Astrocyte of the hippocampus (primary cell): Measurements from ENCODE around the gene AIF1L.

Source experiments
- DNase-seq: peaks from one replicate; pipeline ENCODE4 v3.0.0; 2011; ENCODE audit warnings: low read depth, low spot score

The AIF1L gene

DNA sequence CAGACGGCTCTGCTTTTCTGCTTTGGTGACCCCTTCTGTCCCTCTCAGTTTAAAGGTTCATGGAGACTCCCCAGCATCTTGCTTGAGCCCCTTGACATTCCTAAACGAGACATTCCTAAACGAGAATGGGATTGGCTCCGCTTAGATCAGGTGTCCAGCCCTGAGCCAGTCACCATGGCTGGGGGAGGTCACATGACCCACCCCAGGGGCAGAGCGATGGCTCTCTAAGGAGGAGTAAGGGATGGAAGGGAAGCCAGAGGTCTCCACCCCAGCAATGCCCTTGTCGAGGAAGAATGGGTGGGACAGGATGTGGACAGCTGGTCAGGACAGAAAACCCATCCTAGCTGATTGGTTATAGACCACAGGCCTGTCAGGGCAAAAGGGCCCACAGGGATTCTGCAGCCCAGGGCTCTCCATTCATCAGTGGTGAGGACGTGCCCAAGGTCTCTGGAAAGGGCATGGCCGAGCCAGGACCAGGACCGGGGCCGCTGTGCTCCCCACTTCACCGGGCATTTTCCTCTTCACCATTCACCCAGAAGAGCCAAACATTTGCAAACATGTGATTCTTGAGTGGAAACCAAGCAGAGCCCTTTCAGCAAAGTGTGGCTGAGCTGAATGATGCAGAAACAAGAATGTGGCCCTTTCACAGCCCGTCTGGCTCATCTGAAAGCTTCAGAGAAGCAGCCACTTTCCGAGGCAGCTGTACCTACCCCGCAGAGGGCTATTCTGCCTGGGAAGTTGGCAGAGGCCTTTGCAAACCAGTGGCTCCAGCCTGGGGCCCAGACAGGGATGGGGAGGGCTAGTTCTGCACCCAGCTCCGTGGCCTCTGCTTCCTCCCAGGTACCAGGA, 19.8 kb upstream of the AIF1L start:
- DNase-seq = no peak

DNA sequence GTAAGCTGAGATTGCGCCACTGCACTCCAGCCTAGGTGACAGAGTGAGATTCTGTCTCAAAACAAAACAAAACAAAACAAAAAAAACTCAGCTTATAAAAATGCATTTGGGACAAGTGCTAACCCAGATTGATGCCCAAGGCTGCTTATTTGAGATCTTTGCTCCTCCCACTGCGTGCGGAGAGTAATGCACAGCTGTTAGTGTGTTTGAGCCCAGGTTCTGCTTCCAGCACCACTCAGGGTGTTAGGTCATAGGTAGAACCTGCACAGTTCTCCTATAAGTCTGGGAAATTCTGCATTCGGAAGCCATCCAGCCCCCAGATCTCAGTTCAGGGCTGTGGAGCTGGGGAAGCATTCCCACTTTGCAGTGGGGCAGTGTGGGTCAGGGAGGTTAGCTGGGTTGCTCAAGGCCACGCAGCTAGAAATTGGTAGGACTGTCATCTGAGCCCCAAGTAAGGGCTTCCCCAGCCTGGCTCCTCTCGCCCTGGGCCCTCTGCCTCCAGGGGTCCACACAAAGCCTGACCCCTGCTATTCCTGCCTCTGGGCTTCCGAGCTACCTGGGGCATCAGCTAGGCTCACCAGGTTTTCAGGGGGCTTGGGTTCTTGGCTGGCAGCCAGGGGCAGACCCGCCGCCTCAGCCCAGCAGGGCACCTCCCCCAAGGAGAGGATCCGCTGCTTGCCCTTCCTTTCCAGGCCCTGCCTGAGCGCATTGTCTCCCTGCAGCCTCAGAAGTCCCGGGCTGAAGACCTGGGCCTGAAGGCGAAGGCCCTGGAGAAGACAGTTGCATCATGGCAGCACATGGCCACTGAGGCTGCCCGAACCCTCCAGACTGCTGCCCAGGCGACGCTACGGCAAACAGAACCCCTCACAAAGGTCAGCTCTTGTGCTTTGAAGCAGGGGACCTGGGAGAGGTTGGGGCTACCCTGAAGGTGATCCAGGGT, 17.6 kb upstream of the AIF1L start:
- no peak for DNase-seq

DNA sequence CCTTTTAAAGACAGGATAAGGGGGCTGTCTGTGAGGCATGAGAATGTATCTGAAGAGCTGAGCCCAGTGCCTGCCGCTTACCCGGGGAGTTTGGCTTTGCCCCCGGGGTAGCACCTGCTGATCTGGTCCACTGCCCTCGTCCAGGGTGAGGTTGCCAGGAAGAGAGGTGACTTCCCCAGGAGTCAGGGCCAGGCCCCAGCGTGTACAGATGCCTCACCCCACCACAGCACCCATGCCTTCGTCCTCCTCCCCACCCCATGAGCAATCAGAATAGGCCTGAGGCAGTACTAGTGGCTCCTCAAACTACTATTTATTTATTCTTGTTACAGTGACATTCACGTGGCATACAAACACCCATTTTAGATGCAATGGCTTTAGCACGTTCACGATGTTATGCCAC, 15.7 kb upstream of the AIF1L start:
- no peak for DNase-seq

DNA sequence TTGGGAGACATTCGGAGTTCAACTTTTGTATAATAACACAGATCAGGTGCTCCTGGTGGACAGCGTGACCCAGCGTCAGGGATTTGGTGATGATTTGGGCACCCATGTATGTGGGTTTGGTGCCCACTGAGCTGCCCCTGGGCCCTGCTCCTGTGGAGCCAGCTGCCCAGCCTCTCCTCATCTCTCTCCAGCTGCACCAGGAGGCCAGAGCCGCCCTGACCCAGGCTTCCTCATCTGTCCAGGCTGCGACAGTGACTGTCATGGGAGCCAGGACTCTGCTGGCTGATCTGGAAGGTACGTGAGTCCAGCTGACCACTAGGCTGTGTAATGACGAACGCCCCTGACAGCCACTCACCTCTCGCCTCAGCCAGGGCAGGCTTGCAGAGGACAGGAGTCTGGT, 14.5 kb upstream of the AIF1L start:
- DNase-seq = no peak

DNA sequence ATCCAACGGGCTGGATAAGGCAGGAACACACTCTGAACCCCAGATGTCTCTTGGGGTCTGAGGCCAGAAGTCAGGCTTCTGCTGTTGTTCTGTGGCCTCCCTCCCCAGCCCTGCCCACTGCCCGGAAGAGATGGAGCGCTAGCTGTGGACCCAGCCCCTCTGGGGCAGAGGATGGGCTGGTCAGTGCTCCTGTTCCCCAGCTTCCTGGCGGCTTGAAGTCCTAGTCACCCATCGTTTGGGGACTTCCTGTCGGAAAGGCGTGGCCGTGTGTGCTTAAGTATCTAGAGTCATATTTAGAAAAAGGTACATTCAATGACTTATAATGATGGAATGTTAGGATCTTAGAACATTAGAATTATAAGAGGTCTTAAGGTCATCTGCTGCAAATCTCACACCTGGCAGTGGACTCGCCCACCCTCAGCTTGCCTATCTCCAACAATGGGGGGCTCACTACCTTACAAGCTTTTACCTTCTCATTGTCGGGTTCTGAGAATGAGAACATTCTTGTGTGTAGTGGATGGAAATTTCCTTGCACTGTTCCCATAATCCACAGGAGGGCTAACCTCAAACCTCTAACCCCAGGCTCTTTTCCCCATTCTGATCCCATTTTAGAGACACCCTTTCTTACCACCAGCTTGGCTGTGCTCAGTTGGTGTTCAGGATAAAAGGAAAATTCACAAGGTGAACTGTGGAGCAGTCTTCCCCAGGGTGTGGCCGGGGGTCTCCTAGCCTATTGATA, 13.4 kb upstream of the AIF1L start:
- no peak for DNase-seq

DNA sequence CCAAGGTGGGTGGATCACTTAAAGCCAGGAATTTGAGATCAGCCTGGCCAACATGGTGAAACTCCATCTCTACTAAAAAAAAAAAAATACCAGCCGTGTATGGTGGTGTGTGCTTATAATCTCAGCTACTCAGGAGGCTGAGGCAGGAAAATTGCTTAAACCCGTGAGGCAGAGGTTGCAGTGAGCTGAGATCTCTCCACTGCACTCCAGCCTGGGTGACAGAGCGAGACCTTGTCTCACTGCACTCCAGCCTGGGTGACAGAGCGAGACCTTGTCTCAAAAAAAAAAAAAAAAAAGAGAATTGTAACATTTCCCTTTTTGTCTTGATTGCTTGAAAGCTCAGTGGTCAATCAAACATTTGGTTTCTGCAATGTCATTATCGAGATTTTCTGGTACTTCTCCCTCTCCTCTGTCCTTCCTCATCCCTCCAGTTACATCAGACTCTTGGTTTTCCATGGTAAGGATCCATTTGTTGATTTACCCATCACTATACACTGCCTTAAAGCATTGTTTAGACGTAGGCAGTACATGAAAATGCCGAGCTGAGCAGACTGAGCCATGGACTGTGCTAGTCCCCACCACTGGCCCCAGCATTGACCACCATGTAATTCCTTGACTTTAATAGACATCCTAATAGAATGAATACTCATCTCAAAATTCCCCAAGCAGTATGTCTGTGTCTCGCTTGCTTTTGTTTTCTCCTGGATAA, 11.5 kb upstream of the AIF1L start:
- no peak for DNase-seq

DNA sequence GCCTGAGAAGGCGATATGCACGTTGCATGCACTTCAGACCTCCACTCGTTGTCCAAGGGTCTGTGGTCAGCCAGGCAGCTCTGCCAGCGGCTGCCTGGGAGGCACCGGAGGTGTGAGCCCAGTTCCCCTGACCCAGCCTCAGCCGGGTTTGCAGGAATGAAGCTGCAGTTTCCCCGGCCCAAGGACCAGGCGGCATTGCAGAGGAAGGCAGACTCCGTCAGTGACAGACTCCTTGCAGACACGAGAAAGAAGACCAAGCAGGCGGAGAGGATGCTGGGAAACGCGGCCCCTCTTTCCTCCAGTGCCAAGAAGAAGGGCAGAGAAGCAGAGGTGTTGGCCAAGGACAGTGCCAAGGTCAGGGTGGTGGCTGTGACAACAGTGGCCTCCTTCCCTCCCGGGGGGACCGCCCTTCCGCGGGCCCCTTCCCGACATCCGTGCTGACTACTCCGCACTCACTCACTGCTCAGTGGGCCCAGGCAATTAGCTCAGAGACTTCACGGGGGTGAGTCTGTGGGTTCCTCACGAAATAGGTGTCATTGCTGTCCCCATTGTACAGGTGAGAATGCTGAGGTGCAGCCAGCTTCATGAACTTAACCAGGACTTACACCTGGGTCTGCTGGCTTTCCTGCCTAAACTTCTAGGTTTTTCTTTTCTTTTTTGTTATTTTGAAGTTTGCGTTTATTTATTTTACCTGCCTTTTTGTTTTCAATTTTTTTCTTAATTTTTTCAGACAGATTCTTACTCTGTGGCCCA, 10.8 kb upstream of the AIF1L start:
- no peak for DNase-seq

DNA sequence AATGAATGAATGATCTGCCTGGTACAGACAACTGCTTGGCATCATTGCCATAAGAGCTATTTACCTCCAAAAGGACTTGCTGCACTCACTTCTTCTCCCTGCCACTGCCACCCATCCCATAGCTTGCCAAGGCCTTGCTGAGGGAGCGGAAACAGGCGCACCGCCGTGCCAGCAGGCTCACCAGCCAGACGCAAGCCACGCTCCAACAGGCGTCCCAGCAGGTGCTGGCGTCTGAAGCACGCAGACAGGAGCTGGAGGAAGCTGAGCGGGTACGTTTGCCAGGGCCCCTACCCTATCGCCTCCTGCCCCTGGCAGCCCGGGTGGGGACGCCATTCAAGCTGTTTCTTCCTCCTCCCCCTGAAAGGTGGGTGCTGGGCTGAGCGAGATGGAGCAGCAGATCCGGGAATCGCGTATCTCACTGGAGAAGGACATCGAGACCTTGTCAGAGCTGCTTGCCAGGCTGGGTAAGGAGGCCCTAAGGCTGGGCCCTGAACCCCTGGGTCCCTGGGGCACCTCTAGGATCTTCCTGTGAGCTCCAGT, 8.9 kb upstream of the AIF1L start:
- no peak for DNase-seq

DNA sequence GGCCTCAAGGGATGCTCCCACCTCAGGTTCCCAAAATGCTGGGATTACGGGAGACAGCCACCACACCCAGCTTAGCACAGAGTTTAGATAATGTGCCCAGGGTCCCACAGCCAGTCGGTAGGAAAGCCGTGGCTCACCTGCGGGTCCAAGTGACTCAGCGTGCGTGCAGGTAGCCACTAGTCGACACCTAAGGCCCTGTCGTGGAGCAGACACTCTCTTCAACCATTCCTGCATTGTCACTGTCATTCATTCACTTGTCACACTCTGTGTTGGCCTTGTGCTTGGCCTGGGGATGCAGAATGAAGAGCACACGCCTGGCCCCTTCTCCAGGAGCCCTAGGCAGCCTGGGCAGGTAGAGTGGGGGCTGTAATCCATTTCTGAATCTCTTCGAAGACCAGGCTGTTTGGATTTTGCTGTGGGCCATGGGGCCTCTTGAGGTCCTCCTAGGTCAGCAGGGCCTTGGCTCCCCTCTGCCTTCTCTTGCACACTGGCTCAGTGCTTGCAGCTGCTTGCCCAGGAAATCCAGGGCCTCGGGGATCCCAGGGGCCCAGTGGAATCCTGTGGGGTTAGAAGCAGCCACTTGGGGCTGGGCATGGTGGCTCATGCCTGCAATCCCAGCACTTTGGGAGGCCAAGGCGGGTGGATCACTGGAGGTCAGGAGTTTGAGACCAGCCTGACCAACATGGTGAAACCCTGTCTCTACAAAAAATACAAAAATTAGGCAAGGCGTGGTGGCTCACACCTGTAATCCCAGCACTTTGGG, 6.1 kb upstream of the AIF1L start:
- no peak for DNase-seq

DNA sequence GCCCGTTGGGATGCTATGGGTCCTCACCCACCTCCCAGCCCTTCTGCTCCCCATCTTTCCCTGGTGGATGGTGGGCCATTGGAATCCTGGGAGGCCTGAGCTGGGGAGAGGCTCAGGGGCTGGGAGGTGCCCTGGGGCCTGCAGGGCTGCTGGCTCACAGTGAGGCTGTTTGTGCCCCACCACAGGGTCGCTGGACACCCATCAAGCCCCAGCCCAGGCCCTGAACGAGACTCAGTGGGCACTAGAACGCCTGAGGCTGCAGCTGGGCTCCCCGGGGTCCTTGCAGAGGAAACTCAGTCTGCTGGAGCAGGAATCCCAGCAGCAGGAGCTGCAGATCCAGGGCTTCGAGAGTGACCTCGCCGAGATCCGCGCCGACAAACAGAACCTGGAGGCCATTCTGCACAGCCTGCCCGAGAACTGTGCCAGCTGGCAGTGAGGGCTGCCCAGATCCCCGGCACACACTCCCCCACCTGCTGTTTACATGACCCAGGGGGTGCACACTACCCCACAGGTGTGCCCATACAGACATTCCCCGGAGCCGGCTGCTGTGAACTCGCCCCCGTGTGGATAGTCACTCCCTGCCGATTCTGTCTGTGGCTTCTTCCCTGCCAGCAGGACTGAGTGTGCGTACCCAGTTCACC, 4.9 kb upstream of the AIF1L start:
- DNase-seq = no peak

DNA sequence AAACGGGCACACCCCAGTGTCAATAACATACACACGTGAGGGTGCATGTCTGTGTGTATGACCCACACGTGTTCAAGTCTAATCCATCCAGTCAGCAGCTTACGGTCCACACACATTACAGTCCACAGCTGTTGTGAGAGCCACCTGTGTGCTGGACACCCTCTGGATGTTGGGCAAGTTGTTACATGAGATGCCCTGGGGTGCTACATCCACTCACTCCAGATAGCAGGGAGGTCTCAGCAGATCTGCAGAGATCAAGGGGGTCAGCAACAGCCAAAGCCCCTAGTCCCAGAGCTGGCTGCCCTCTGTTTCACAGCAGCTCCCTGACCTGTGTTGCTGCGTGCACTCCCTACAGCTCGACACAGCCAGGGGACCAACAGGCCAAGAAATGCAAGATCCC, 4.3 kb upstream of the AIF1L start:
- no peak for DNase-seq

DNA sequence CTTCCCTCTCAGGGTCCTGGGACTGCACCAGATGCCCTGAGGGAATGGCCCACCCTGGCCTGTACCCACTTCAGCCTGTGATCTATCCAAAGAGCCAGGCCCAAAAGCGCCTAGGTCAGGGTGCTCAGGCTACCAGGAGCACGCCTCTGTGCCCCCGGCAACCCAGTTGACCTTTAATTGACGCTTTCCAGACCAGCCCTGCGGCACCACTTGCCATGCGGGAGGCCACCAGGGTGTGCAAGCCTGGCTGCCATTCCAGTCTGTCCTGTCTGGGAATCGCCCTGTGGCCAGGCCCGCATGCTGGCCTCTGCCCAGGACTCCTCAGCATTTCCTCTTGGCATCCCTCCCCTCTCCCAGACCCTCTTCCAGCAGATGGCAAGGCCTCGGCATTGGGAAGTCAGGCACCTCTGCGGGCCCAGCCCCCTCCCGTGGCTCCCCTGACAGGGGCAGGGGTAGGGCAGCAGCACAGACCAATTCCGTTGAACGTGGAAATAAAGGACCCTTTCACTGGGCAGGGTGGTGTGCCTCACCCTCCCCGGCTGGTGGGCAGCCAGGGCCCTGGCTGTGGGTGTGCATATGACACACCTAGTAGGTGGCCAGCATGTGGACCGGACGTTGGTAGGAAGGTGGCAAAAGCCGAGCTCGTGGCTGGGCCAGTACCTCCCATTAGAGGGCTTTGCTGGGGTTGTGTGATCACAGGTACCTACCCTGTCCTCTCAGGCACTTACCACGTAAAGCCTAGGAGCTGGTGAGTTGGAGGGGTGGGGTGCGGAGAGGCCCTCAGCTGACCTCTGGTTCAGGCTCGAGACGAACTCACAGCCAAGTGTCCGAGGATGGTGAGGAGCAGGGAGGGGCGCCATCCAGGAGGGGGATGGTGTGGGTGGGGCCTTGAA, 3.5 kb upstream of the AIF1L start:
- no peak for DNase-seq

DNA sequence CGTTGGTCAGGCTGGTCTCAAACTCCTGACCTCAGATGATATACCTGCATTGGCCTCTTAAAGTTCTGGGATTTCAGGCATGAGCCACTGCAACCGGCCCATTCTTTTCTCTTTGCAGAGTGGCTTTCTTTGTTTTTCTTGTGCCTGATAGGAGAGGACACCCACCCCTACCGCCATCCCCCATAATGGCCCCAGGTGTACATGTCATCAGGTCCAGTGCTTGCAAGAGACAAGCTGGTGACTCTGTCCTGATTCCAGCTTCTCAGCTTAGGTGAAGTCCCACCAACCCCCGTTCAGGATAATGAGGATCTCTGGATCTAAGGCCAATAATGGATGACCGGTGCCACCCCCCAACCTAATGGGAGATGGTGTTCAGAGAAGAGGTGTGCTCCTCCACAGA, 2.3 kb upstream of the AIF1L start:
- DNase-seq = no peak

DNA sequence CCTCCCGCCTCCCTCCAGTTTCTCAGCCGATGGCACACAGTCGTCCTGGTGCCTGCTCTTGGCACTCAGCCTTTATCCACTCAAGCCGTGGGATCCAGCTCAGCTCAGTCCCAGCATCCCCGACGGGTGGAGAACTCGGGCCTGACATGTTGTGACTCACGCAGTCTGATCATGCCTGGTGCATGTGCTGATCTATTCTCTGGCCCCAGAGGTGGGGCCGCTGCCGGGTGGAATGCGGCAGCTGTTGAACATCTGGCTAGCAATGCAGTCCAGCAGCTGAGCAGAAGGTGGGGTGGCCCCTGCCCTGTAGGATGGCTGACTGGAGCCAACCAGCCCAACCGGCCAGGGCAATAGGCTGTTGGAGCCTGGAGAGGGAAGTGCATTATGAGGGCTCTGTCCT, 1.7 kb upstream of the AIF1L start:
- DNase-seq = no peak

DNA sequence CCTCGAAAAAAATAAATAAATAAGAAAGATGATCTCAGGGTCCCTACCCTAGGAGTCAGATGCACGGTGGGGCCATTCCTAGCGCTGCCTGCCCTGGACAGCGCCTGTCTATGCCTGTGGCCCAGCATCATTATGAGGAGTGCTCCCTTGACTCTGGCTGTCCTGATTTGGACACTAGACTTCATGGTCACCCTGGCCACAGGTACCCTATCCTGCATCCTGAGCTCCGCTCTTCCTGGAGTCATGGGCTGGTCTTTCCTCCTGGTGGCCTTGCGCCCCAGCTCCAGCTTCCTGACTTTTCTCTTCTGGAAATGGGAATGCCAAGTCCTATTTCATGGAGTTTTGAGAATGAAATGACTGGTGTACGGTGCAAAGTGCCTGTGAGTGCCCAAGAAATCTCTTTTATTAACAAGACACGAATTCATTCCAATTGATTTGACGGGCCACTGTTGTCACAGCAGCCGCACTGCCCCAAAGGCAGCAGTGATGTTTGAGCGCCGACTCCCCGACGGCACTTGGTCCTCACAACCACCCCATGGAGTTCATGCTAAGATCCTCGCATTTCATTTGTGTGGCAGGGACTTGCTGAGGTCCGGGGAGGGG, 564 bp upstream of the AIF1L start:
- no peak for DNase-seq

DNA sequence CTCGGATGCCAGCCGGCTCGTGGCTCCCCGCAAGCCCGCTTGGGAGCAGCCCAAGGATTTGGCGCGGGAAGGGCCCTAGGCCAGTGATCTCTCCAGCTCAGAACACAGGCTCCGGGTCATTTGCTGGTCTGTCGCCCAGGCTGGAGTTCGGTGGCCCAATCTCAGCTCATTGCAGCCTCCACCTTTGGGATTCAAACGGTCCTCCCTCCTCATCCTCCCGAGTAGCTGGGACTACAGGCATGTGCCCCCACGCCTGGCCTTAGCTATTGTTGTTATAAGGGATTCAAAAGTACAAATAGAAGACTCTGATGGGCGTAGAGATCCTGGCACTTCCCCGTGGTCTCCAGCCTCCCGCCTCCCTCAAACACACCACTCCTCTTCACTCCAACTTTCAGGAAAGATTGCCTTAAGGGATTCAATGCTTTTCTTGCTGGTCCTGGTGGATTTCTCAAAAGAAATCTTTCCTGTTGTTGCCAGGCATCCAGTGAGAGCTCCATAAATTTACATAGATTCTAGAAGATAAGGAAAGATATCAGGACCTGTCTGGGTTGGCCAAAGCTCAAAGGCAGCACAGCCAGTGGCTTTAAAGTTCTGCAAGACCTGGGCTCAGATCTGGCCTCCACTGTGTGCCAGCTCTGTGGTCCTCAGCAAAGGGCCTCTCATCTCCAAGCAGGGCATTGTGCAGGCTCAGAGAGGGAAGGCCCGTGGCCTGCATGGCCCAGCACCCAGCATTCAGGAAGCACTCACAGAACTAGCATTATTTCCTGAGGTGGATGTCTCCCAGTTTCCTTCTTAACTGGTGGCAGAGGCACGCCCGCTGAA, 1.0 kb downstream of the AIF1L start:
- DNase-seq = no peak

DNA sequence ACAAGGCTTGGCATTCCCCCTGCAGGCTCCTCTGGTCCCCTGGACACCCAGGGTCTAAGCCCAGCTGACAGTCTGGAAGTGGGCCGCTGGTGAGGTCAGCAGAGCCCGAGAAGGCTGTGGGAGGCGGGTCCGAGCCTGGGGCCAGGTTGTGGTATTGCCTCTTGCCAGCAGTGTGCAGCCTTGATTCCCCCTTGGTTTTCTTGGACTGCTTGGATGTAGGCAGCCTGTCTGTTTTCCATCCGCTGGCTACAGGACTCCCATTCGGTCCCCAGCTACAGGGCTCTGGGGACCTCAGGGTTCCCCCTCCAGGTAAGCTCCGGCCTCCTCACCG, 1.6 kb downstream of the AIF1L start:
- no peak for DNase-seq
